ENCODE data around the gene AMOT. TPM values are rescaled to one million over a fixed set of nuclear protein-coding genes. Genes with fewer than 3 reads are reported as not detected.
"Not testable (repeated sequence)": the region's sequence is repeated elsewhere in the genome, so short reads cannot be mapped to it uniquely, and the experiment has no call there.

The AMOT gene
- total RNA-seq, 1 donor from 2014 or later: 88.3 TPM

DNA sequence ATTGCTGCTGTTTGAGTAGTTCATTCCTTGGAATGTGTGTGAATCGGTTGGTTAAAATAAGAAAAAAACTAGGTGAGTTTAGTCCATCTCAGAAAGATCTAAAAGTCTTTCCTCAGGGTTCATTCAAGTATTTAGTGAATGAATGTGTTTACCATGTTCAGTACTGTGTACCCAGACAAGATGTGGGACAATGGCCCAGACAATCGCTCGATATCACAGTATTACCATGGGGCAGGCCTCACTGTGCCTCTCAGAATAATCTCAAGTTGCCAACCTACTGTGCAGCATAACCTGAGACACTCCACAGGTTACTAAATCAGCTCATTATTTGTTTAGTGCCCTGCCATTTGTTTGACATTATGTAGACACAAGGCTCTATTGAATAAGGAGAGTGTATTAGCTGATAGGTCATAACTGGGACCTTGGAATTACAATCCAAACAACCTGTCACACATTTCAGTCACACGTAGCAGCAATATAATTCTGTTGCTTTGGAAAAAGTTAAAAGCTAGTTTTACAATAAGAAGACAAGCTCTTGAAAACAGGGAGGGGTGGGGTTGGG, 24.9 kb upstream of the AMOT start:
- Mint-ChIP-seq H3K4me3 (ENCODE audit: unreplicated experiment) (no peak overlapping the region), H3K4me1 (ENCODE audit: low read depth, unreplicated experiment) (peaks cover 1% of the 10 kb centered on the region), H3K27me3 (ENCODE audit: unreplicated experiment) (no peaks in the 10 kb centered on the region), H3K27ac (ENCODE audit: unreplicated experiment) (no peak overlapping the region), H3K9me3 (ENCODE audit: unreplicated experiment) (no peaks in the 10 kb centered on the region), H3K36me3 (ENCODE audit: unreplicated experiment) (no peaks in the 10 kb centered on the region)
- TF ChIP-seq, protein P1, sequence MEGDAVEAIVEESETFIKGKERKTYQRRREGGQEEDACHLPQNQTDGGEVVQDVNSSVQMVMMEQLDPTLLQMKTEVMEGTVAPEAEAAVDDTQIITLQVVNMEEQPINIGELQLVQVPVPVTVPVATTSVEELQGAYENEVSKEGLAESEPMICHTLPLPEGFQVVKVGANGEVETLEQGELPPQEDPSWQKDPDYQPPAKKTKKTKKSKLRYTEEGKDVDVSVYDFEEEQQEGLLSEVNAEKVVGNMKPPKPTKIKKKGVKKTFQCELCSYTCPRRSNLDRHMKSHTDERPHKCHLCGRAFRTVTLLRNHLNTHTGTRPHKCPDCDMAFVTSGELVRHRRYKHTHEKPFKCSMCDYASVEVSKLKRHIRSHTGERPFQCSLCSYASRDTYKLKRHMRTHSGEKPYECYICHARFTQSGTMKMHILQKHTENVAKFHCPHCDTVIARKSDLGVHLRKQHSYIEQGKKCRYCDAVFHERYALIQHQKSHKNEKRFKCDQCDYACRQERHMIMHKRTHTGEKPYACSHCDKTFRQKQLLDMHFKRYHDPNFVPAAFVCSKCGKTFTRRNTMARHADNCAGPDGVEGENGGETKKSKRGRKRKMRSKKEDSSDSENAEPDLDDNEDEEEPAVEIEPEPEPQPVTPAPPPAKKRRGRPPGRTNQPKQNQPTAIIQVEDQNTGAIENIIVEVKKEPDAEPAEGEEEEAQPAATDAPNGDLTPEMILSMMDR (IDR thresholded peaks at IDR 0.05; ENCODE audit: partially characterized antibody, unreplicated experiment): no peak
- no peak for DNase-seq

DNA sequence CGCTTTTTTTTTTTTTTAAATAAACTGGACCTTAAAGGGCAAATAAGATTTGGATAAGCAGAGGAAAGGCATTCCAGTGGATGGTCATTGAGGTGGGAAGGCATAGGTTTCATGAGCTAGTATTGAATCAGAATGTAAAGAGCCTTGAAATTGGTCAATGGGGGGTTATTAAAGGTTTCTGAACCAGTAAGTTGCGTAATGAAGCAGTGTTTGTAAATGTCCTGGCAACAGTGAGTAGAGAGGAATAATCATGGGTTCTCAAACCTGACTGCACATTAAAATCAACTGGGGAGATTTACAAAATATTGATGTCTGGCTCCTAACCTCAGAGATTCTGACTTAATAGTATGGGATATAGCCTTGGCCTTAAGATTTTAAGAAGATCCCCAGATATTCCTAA, 23.2 kb upstream of the AMOT start:
- Mint-ChIP-seq H3K4me1 (ENCODE audit: low read depth, unreplicated experiment) (peaks cover 3% of the 10 kb centered on the region), H3K27me3 (ENCODE audit: unreplicated experiment) (no peaks in the 10 kb centered on the region), H3K4me3 (ENCODE audit: unreplicated experiment) (no peak overlapping the region), H3K27ac (ENCODE audit: unreplicated experiment) (no peak overlapping the region), H3K9me3 (ENCODE audit: unreplicated experiment) (no peaks in the 10 kb centered on the region), H3K36me3 (ENCODE audit: unreplicated experiment) (no peaks in the 10 kb centered on the region)
- no peak for DNase-seq
- TF ChIP-seq, protein P1 (IDR thresholded peaks at IDR 0.05; ENCODE audit: partially characterized antibody, unreplicated experiment): no peak

DNA sequence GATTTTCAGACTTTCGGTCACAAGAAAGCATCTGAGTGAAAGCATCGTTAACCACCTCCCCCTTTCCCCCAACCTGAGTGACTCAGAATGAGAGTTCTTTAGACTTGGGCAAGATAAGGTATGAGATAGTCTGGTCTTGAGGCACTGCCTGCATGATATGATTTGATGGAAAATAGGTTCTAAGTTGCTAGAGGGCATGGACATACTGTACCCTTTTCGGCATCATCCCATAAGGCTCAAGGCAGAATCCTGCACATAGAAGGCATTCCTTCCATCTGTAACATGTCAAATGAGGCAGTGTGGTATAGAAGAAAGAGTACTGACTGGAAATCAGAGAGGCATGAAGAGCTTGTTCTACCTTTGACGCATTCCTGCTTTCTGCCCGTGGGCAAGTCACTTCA, 16.8 kb upstream of the AMOT start:
- DNase-seq: no peak
- TF ChIP-seq, protein P1 (IDR thresholded peaks at IDR 0.05; ENCODE audit: partially characterized antibody, unreplicated experiment): no peak
- no peaks in the 10 kb centered on the region for H3K36me3 Mint-ChIP-seq (ENCODE audit: unreplicated experiment)
- no peak overlapping the region for H3K27ac Mint-ChIP-seq (ENCODE audit: unreplicated experiment)
- no peak overlapping the region for H3K4me3 Mint-ChIP-seq (ENCODE audit: unreplicated experiment)
- peaks cover 17% of the 10 kb centered on the region for H3K4me1 Mint-ChIP-seq (ENCODE audit: low read depth, unreplicated experiment)
- no peaks in the 10 kb centered on the region for H3K27me3 Mint-ChIP-seq (ENCODE audit: unreplicated experiment)
- peaks cover 1% of the 10 kb centered on the region for H3K9me3 Mint-ChIP-seq (ENCODE audit: unreplicated experiment)

DNA sequence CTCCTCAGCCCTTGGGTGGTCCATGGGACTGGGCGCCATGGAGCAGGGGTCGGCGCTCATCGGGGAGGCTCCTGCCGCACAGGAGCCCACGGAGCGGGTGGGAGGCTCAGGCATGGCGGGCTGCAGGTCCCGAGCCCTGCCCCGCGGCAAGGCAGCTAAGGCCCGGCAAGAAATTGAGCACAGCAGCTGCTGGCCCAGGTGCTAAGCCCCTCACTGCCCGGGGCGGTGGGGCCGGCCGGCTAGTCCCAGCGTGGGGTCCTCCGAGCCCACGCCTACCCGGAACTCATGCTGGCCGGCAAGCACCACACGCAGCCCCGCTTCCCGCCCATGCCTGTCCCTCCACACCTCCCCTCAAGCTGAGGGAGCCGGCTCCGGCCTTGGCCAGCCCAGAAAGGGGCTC, 14.3 kb upstream of the AMOT start:
- not testable (repeated sequence) for DNase-seq

DNA sequence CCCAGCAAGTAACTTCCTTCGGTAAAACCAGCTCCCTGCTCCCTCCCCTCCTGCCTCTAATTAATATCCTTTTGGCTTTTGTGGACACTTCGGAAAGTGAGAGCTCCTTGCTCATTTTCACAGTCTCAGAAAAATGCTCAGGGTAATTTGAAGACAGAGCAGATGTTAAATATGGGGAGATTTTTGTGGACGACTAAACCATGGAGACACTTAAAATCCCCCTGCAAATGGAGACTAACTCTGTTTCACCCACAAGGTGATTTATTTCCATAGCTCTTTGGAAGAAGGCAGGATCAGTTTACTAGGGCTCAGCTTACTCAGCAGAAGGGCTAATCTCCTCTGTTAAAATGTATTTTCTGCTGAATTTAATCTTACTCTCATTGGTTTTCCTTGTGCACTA, 12.2 kb upstream of the AMOT start:
- Mint-ChIP-seq H3K27me3 (ENCODE audit: unreplicated experiment) (no peaks in the 10 kb centered on the region), H3K27ac (ENCODE audit: unreplicated experiment) (peak overlapping the region; percentile 10), H3K4me1 (ENCODE audit: low read depth, unreplicated experiment) (peaks cover 34% of the 10 kb centered on the region), H3K4me3 (ENCODE audit: unreplicated experiment) (peak overlapping the region; percentile 17), H3K9me3 (ENCODE audit: unreplicated experiment) (peaks cover 1% of the 10 kb centered on the region), H3K36me3 (ENCODE audit: unreplicated experiment) (no peaks in the 10 kb centered on the region)
- no peak for DNase-seq
- TF ChIP-seq, protein P1 (IDR thresholded peaks at IDR 0.05; ENCODE audit: partially characterized antibody, unreplicated experiment): no peak

More for the DNA sequence above, 14.3 kb upstream of the AMOT start:
- H3K36me3 Mint-ChIP-seq (ENCODE audit: unreplicated experiment); H3K9me3 Mint-ChIP-seq (ENCODE audit: unreplicated experiment); H3K27me3 Mint-ChIP-seq (ENCODE audit: unreplicated experiment); H3K27ac Mint-ChIP-seq (ENCODE audit: unreplicated experiment); H3K4me3 Mint-ChIP-seq (ENCODE audit: unreplicated experiment): not testable (repeated sequence)
- peaks cover 30% of the 10 kb centered on the region for H3K4me1 Mint-ChIP-seq (ENCODE audit: low read depth, unreplicated experiment)

Data from glutamatergic neuron (in vitro differentiated cells).